Measurements from ENCODE around the gene LBX1. TPM values are rescaled to one million over a fixed set of nuclear protein-coding genes. Genes with fewer than 3 reads are reported as not detected.

The LBX1 gene
- total RNA-seq, 2 experiments from 2014 or later: not detected

DNA sequence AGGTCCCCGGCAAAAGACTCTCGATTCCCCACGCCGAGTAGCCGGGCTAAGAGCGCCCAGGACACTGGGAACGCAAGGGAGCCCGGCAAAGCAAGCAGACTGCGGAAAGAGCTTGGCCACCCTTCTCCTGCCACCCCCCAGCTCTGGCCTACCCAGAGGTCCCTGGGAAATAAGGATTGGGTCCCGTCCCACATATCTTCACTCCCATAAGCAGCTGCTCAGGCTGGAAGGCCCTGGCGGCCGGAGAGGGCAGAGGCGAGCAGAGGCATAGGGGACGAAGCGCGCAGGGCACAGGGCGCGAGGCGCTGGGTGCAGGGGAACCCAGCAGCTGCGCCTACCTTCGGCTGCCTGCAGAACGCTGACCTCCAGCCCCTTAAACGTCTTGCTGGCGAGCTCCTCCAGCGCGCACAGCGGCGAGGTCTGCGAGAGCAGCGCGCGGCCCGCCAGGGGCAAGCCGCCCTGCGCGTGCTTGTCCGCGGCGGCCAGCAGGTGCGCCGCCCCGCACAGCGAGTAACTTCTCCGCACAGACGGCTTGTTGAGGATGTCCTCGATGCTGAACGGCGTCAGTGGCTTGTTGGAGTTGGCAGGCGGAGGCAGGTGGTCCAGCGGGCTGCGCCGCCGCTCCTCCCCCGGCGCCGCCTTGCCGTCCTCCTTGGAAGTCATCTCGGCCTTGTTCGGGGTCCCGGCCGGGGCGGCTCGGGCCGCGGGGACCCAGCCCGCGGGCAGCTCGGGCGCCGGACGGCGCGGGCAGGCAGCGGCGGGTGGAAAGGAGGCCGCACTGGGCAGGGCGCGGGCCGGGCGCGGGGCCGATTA is 904 bp downstream of the LBX1 start:
- no peaks in the 10 kb centered on the region for H3K36me3 Mint-ChIP-seq (ENCODE audit: low read depth)
- H3K9me3 Mint-ChIP-seq: no peaks in the 10 kb centered on the region
- H3K4me1 Mint-ChIP-seq (ENCODE audit: low read depth): peaks cover 39% of the 10 kb centered on the region
- CTCF ChIA-PET: interaction anchor here (1.0 to 2.5 kb wide), 2 partner anchors 15 to 127 kb away, joined by 3 to 8 read pairs; no protein-coding TSS in a partner anchor
- intact Hi-C loops (cut with micrococcal nuclease): loop anchor here (2.0 to 10.0 kb wide), 3 partner anchors 96 to 574 kb away; partner anchors contain the start of gene PAX2
- H3K27me3 Mint-ChIP-seq (ENCODE audit: low read depth): peaks cover 72% of the 10 kb centered on the region
- H3K4me3 Mint-ChIP-seq: no peak overlapping the region
- DNase-seq: no peak
- no peak overlapping the region for H3K27ac Mint-ChIP-seq

DNA sequence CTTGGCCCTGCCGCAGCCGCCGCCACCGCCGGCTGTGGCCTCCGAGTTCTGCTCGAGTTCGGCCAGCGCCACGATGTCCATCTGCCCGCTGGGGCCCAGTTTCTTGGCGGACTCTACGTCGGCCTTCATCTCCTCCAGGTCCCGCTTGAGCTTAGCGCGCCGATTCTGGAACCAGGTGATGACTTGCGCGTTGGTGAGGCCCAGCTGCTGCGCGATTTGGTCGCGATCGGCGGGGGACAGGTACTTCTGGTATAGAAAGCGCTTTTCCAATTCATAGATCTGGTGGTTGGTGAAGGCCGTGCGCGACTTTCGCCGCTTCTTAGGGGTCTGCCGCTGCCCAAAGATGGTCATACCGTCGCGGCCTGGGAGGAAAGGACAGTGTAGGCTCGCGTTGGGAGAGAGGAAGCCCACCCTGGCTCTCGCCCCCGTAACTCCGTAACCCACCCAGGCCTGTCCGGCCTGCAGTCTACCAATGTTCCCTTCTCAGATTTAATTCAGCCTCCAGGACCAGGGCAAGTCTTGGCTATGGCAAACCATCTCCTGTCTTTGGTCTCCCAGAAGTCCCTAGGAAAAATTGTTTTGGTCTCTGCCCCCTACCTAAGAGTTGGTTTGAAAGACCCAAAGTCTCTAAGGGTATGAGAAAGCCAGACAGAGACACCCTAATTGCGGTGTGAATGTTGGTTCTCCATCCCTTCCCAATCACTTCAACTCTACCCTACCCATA is 1.7 kb downstream of the LBX1 start:
- Mint-ChIP-seq H3K4me3 (peak overlapping the region; percentile 26), H3K9me3 (no peaks in the 10 kb centered on the region), H3K36me3 (ENCODE audit: low read depth) (no peaks in the 10 kb centered on the region), H3K27ac (no peak overlapping the region), H3K27me3 (ENCODE audit: low read depth) (peaks cover 72% of the 10 kb centered on the region), H3K4me1 (ENCODE audit: low read depth) (peaks cover 40% of the 10 kb centered on the region)
- CTCF ChIA-PET: interaction anchor here (1.0 to 2.5 kb wide), 3 partner anchors 14 to 126 kb away, joined by 3 to 8 read pairs (median 4); no protein-coding TSS in a partner anchor
- intact Hi-C loops (cut with micrococcal nuclease): loop anchor here (2.0 to 10.0 kb wide), 3 partner anchors 95 to 573 kb away; partner anchors contain the start of gene PAX2
- DNase-seq: no peak

DNA sequence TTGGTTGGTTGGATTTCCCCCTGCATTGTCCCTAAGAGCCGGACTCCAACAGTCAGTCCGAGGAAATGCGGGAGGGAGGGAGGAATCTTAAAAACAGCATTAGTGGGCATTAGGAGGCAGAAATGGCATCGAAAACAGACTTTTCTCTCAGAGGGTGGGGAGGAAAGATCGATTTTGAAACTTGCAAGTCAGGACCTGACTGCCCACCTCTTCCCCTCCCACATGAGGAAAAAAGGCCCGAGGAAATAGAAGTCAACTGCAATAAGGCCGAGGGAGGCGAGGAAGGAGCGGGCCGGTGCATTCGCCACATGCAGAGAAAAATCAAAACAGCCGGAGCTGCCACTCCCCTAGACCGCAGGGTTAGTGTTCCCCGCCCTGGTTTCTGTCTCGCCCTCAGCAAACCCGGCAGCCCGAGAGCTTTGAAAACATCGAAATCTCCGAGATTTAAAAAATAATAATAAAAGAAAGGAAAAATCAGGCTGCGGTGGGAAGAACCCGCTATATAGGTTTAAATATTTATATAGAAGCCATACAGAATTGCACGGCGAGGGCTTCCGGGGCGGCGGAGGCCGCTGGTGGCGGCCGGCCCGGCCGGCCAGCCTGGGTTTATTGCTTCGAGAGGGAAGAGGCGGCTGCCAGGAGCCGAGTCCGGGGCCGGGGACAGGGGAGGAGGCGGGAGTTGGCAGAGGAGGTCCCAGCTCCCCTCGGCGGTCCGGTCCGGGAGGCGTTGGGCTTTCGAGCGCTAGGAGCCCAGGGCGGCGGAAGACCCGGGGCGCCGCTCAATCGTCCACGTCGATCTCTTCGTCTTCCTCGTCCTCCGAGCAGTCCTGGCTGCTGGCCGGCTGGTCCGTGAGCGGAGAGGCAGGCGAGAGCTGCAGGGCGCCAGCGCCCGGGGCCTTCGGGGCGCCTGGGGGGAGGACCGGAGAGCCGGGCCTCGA is 2.5 kb downstream of the LBX1 start:
- H3K36me3 Mint-ChIP-seq (ENCODE audit: low read depth): no peaks in the 10 kb centered on the region
- CTCF ChIA-PET: interaction anchor here (0.6 to 2.5 kb wide), 4 partner anchors 13 to 1642 kb away, joined by 3 to 8 read pairs (median 6); no protein-coding TSS in a partner anchor
- H3K4me1 Mint-ChIP-seq (ENCODE audit: low read depth): peaks cover 43% of the 10 kb centered on the region
- intact Hi-C loops (cut with micrococcal nuclease): loop anchor here (1.0 to 10.0 kb wide), 3 partner anchors 10 to 572 kb away; partner anchors contain the start of gene PAX2
- no peak for DNase-seq
- H3K27ac Mint-ChIP-seq: no peak overlapping the region
- no peak overlapping the region for H3K4me3 Mint-ChIP-seq
- no peaks in the 10 kb centered on the region for H3K9me3 Mint-ChIP-seq
- H3K27me3 Mint-ChIP-seq (ENCODE audit: low read depth): peaks cover 74% of the 10 kb centered on the region

DNA sequence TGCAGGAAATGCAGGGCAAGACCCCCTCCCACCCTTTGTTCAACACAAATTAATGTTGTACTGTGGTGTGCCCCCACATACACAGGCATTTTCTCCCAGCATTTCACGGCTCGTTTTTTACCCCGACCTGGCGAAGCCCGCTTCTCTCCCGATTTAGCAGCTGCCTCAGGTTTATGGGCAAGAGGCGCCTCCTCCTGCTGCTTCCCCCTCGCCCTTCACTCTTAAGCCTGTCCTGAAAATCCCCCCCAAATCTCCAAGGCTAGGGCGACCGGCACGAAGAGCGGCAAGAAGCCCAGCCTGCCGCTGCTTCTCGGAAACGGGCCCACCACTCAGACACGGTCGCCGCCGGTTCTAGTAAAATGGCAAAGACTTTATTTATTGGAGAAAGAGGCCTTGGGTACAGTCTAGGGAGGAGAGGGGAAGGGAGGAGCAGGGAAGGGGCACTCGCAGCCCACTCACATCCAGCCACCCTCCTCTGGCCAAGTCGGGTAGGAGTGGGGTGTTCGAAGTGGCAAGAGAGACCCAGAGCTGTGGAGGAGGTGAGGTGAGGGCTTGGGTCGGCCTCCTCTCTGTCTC is 3.3 kb downstream of the LBX1 start:
- CTCF ChIA-PET: interaction anchor here (0.6 to 2.5 kb wide), 2 partner anchors 12 to 1641 kb away, joined by 8 read pairs; no protein-coding TSS in a partner anchor
- Mint-ChIP-seq H3K4me3 (no peak overlapping the region), H3K27me3 (ENCODE audit: low read depth) (peaks cover 74% of the 10 kb centered on the region), H3K4me1 (ENCODE audit: low read depth) (peaks cover 47% of the 10 kb centered on the region), H3K9me3 (no peaks in the 10 kb centered on the region), H3K27ac (peak overlapping the region; percentile 54), H3K36me3 (ENCODE audit: low read depth) (no peaks in the 10 kb centered on the region)
- intact Hi-C loops (cut with micrococcal nuclease): loop anchor here (1.0 to 10.0 kb wide), 3 partner anchors 10 to 571 kb away; partner anchors contain the start of gene PAX2
- no peak for DNase-seq

DNA sequence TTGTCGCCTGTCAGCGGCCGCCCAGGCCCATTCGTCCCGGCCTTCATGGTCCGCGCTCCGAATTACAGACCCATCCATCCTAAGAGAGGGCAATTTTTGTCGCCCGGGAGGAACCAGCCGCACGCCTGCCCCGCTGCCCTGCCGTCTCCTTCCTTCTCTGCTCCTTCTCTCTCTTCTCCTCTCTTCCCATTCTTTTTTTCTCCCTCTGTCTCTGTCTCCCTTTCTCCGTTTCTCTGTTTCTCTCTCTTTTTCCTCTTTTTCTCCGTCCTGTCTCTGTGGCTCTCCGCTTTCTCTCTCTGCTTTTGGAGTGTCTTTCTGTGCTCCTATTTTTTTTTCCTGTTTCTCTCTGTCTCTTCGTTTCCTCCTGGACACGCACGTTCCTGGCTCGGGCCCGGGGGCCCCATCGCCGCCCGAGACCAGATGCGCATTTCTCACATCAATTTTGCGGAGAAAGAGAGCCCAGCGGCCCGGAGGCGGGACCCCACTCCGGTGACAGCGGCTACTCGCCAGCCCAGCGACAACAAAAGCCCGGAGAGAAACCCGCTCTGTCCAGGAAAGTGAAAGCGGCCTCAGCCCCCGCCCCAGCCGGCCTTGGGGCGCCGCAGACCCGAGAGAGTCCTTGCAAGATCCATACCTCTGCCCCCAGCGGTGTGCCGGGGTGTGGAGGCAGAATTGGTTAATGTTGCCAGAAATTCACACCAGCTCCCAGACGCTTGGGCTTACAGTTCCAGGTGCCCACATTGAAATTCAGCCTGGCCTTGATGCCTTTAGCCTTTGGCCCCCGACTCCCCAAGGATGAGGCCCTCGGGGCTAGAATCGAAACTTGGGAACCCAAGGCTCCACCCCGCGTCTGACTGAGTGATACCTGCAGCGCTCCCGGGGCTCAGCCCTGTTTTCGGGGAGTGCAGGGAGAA is 4.1 kb downstream of the LBX1 start:
- Mint-ChIP-seq H3K27me3 (ENCODE audit: low read depth) (peaks cover 73% of the 10 kb centered on the region), H3K36me3 (ENCODE audit: low read depth) (no peaks in the 10 kb centered on the region), H3K4me1 (ENCODE audit: low read depth) (peaks cover 44% of the 10 kb centered on the region), H3K9me3 (no peaks in the 10 kb centered on the region), H3K4me3 (no peak overlapping the region), H3K27ac (no peak overlapping the region)
- no peak for DNase-seq
- CTCF ChIA-PET: interaction anchor here (0.6 kb wide), 1 partner anchor 11 kb away, joined by 3 read pairs; no protein-coding TSS in a partner anchor
- intact Hi-C loops (cut with micrococcal nuclease): loop anchor here (10.0 kb wide), 2 partner anchors 480 to 570 kb away; partner anchors contain the start of gene PAX2

DNA sequence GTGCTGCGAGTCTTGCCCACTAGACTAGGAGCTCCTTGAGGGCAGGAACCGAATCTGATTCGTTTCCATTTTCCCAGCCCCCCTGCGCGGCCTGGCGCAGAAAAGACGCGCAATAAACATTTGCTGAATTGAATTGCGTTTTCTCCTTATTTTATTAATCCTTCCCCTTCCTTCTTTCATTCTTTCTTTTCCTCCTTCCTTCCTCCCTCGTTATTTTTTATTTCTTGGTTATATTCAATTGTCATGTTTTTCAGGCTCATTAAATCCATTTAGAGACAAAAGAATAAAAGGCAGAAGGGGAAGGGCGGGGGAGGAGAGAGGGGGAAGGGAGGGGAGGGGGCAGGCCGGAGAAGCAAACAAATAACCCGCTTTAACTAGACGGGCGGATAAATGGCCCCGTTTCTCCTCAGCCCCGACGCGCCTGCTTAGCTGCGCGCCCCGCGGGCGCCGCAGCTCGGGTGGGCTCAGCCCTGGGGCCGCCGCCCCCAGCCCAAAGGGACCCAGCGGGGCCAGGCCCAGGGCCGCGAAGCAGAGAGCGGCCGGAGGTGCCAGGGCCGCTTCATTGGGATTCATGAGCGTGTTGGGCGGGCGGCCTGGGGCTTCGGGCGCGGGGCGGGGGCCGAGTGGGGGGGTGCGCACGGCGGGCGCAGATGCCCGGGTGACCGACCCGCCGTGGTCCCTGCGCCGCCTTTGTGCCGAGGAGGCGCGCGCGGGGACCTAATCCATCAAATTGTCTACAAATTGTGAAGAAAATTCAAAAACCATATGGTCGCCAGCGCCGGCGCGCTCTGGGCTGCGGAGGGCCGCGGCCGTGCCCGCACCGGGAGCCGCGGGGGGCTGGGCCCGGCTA is 5.0 kb downstream of the LBX1 start:
- H3K36me3 Mint-ChIP-seq (ENCODE audit: low read depth): no peaks in the 10 kb centered on the region
- intact Hi-C loops (cut with micrococcal nuclease): loop anchor here (10.0 kb wide), 2 partner anchors 479 to 569 kb away; partner anchors contain the start of gene PAX2
- H3K4me1 Mint-ChIP-seq (ENCODE audit: low read depth): peaks cover 43% of the 10 kb centered on the region
- H3K9me3 Mint-ChIP-seq: no peaks in the 10 kb centered on the region
- CTCF ChIA-PET: interaction anchor here (0.8 to 1.9 kb wide), 4 partner anchors 10 to 218 kb away, joined by 3 to 18 read pairs (median 4); no protein-coding TSS in a partner anchor
- no peak for DNase-seq
- H3K27ac Mint-ChIP-seq: no peak overlapping the region
- H3K4me3 Mint-ChIP-seq: no peak overlapping the region
- peaks cover 80% of the 10 kb centered on the region for H3K27me3 Mint-ChIP-seq (ENCODE audit: low read depth)

DNA sequence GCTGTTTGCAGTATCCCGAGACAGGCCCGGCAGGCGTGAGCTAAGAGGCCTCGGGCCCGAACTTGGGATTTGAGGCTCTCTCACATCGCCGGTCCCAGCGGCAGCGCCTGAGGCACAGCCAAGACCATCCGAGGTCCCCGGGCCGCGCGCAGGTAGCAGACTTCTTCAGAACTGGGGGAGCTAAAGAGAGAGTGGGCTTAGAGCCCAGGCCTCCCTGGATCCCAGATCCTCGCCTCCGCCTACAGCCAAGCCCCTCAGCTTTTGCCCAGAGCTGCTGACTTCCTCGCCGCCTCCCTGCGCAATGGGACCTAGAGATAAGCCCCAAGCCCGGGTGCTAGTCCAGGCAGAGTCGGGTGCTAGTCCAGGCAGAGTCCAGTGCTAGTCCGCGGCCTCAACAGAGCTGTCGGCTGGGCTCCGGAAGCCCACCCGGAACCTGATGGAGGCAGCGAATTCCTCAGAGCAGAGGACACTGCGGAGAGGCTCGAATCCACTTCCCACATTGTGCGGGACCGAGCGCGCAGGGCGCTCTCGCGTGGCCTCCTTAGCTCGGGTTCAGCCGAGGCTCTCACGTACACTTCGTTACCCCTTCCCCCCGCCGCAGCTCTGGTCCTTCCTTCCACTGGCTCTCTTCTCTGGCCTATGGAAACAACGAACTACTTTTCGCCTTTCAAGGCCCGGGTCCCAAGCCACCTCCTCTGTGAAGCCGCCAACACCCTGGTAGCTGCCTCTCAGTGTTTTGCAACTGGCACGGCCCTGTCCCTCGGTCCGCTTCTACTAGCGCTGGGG is 5.8 kb downstream of the LBX1 start:
- CTCF ChIA-PET: interaction anchor here (0.6 to 1.9 kb wide), 6 partner anchors 9 to 320 kb away, joined by 3 to 18 read pairs (median 4); no protein-coding TSS in a partner anchor
- H3K36me3 Mint-ChIP-seq (ENCODE audit: low read depth): no peaks in the 10 kb centered on the region
- H3K27me3 Mint-ChIP-seq (ENCODE audit: low read depth): peaks cover 85% of the 10 kb centered on the region
- intact Hi-C loops (cut with micrococcal nuclease): loop anchor here (10.0 kb wide), 2 partner anchors 479 to 569 kb away; partner anchors contain the start of gene PAX2
- H3K27ac Mint-ChIP-seq: no peak overlapping the region
- DNase-seq: no peak
- H3K4me3 Mint-ChIP-seq: no peak overlapping the region
- H3K9me3 Mint-ChIP-seq: no peaks in the 10 kb centered on the region
- peaks cover 43% of the 10 kb centered on the region for H3K4me1 Mint-ChIP-seq (ENCODE audit: low read depth)

DNA sequence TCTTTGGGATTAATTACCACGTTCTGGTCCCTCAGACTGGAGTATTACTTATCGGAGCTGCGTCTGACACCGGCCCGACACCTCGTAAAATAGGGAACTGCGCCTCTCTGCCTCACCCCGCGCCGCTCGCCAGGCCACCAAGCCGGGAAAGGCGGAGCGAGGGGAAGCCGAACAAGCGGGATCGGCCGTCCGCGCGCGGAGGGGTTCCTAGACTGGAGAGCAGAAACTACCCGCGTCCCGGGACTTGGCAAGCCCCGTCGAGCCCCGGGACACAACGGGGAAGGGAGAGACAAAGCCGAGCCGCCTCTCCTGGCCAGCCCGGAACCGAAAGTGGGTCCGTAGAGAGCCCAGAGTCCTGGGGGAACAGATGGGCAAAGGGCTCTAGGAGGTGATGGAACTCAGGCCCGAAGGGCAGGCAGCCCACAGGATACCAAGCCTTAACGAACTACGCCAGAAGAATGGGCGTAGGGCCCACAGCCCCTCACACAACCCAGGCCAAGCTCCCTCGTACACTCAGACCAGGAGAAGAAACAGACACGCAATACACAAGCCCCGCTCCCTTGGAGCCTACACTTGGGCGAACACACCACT is 6.5 kb downstream of the LBX1 start:
- H3K9me3 Mint-ChIP-seq: no peaks in the 10 kb centered on the region
- CTCF ChIA-PET: interaction anchor here (1.2 to 1.9 kb wide), 3 partner anchors 9 to 61 kb away, joined by 3 to 18 read pairs (median 4); no protein-coding TSS in a partner anchor
- H3K27me3 Mint-ChIP-seq (ENCODE audit: low read depth): peaks cover 88% of the 10 kb centered on the region
- H3K36me3 Mint-ChIP-seq (ENCODE audit: low read depth): no peaks in the 10 kb centered on the region
- peaks cover 41% of the 10 kb centered on the region for H3K4me1 Mint-ChIP-seq (ENCODE audit: low read depth)
- no peak overlapping the region for H3K27ac Mint-ChIP-seq
- intact Hi-C loops (cut with micrococcal nuclease): loop anchor here (10.0 kb wide), 2 partner anchors 478 to 568 kb away; partner anchors contain the start of gene PAX2
- H3K4me3 Mint-ChIP-seq: no peak overlapping the region
- no peak for DNase-seq

Data from activated naive CD4-positive, alpha-beta T cell treated with anti-CD3 and anti-CD28 coated beads for 36 hours (primary cell).